HG03354 (cell line): ENCODE measurements around the gene PDIA5.

Source experiments
- ATAC-seq: cut with Tn5 transposase; IDR thresholded peaks from one replicate; pipeline ENCODE4 v1.9.1; 2021; ENCODE audit warnings: mild to moderate bottlenecking; ENCODE audit not compliant: unreplicated experiment, poor library complexity, severe bottlenecking

Gene PDIA5

GRCh38 chr3:123066896-123067688, at the start of gene PDIA5:
Gene PDIA5, plus strand, starts transcription at chr3:123067025. Its CDS starts 140 bp downstream, at chr3:123067165.
- peak; percentile 83 for ATAC-seq

GRCh38 chr3:123018683-123019082, 48.1 kb upstream of the PDIA5 start:
- no peak for ATAC-seq

- no peak for ATAC-seq
These were observed 47.7 kb upstream of the PDIA5 start for GRCh38 chr3:123019161-123019560.

GRCh38 chr3:123019591-123019990, 47.2 kb upstream of the PDIA5 start:
- ATAC-seq, result no peak

GRCh38 chr3:123020709-123021108, 46.1 kb upstream of the PDIA5 start:
- no peak for ATAC-seq

- ATAC-seq, result no peak
These were observed 45.4 kb upstream of the PDIA5 start for GRCh38 chr3:123021388-123021787.

- no peak for ATAC-seq
These were observed 44.8 kb upstream of the PDIA5 start for GRCh38 chr3:123021996-123022510.

- ATAC-seq, result no peak
These were observed 42.8 kb upstream of the PDIA5 start for GRCh38 chr3:123024056-123024455.

GRCh38 chr3:123025642-123026521, 40.9 kb upstream of the PDIA5 start:
- ATAC-seq, result no peak

GRCh38 chr3:123026565-123027291, 40.1 kb upstream of the PDIA5 start:
- no peak for ATAC-seq

GRCh38 chr3:123027292-123028232, 39.3 kb upstream of the PDIA5 start, which contains the start of gene SEMA5B:
Gene SEMA5B, minus strand, starts transcription at chr3:123027763. Its CDS starts 66,500 bp downstream, at chr3:122961263.
- no peak for ATAC-seq

- no peak for ATAC-seq
These were observed 38.5 kb upstream of the PDIA5 start for GRCh38 chr3:123028233-123028828.

- ATAC-seq, result no peak
These were observed 35.8 kb upstream of the PDIA5 start for GRCh38 chr3:123031051-123031450.

- no peak for ATAC-seq
These were observed 34.8 kb upstream of the PDIA5 start for GRCh38 chr3:123032057-123032456.

GRCh38 chr3:123034120-123034519, 32.7 kb upstream of the PDIA5 start:
- ATAC-seq, result no peak

GRCh38 chr3:123034996-123035395, 31.8 kb upstream of the PDIA5 start:
- no peak for ATAC-seq

- no peak for ATAC-seq
These were observed 30.3 kb upstream of the PDIA5 start for GRCh38 chr3:123036352-123037014.

GRCh38 chr3:123037015-123037375, 29.8 kb upstream of the PDIA5 start:
- ATAC-seq, result no peak
